Stimulated activated CD4-positive, alpha-beta T cell treated with anti-CD3 and anti-CD28 coated beads, Interleukin-12 subunit alpha, Interleukin-12 subunit beta, amount 100 ng/mL, for 48 hours (primary cell): Measurements from ENCODE around the gene MAGI1.

ENCODE experiments used
- DNase-seq, 3 donors: peaks; one replicate each; pipeline ENCODE4 v3.0.0-alpha.2; 2020; ENCODE audit warnings: low read depth in 2 of 3, low spot score in 1 of 3

MAGI1 gene

DNA sequence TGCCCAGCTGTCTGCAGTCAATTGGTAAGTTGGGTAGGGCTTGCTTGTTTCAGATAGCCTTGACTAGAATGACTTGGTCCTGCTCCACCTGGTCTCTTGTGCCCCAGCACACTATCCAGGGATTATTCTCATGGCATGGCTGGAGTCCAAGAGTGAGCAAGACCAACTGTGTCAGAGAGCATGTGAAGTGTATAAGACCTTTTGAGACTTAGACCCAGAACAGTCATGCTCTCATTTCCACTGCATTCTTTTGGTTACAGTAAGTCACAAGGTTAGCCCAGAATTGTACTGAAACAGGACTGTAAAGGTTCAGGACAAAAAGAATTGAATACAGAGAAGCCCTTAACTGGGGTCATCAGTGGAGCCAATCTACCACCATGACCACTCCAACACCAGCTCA, 700.1 kb downstream of the MAGI1 start:
- DNase-seq: no peak

DNA sequence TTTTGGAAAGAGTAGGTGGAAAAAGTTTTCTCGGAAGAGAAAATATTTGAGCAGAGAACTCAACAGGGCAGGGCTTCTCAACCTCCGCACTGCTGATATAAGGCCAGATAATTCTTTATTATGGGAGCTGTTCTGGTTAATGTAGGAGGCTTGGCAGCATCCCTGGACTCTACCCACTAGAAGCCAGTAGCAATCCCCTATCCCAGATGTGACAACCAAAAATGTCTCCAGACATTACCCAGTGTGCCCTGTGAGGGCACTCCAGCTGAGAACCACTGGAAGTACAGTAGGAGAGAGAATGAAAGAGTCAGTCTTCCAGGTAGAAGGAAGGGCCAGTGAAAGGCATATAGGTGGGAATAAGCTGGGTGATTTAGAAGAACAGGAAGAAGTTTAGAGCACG, 703.1 kb downstream of the MAGI1 start:
- DNase-seq: no peak

DNA sequence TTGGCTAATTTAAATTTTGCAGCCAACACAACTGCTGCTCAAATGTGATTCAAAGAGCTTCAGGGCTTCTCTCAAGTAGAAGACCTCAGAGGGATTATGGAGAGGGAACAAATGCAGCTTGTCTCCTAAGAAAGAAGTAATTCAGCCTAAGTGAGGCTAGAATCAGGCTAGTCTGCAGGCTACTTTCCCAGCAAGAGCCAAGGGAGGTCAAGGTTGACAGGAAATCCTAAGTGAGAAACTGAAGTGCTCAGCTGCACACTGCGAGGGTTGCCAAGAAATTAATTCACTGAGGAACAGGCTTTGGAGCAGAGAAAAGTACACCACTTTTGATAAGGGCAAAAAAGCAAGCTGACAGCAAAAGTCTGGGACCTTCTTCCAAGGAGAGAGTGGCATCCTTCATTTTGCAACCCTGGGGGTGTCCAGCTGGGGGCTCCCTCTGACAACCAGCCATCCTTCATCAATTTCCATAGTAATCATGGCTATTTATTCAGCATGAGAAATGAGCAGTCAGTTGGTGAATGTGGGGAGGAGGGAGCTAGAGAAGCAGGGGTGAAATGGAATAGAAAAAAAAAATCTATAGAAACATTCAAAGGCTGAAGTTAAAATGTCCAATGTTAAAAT, 704.6 kb downstream of the MAGI1 start:
- DNase-seq: no peak

DNA sequence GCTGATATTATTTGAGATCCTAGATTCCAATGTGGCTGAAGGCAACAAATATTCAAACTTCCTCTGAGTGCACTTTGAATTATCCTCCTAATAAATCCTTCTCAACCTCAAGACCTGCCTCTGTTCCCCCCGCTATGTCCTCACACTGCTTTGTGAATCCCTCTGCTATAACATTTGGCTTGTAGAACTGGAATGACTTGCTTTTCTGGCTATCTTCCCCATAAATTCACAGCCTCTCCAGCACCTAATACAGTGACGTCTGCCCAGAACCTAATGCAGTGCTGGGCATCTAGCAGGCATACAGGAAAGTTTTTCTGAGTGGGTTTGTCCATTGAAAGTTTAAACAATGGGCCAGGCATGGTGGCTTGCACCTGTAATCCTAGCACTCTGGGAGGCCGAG, 707.0 kb downstream of the MAGI1 start:
- no peak for DNase-seq

DNA sequence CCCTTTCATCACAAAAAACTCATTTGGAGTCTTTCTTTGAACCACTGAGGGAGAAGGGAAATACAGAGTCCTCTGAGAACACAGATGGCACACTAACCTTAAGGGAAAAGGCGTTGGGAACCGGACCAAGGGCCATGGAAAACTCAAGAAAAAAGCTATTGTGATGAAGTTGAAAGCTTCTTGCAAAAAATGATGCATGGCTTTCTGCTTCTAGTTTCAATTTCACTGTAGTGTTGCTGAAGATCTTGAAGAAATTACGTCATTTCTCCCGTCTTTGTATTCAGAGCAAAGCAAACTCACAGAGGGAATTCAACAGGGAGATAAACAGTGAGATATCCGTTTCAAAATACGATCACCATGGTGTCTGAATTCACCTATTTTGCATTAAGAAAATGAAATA, 708.6 kb downstream of the MAGI1 start:
- DNase-seq: no peak

DNA sequence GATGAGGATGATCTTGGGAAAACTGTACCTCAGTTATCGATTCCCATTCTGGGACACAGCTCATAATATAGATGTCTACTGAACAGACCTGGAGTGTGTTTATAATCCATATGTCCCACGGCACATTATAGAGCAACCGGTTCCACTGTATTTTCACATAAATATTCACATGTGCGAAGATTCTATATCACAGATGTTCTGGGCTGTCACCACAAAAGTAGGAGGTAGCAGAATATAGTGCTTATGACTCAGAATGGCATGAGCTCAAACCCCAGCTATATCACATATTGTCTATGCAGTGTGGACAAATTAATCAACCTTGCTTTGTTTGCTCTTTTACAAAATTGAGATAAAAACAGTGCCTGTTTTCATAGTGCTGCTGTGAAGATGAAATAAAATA, 710.6 kb downstream of the MAGI1 start:
- DNase-seq: no peak

DNA sequence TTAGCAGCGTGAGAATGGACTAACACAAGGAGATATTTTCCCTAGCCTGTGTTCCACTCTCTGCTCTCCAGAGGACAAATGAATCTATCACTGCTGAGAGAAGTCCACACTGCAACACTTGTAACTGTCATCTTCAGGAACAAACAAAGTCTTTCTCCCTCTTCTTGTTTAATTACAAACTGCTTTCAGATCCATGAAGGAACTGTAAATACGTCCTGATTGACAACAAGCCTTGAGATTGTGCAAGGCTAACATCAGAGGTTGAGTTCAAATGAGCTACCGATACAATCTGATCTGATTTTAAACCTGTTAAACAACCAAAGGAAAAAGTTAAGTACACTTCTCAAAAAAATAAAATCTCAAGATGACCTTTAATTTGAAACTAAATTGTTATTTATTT, 712.1 kb downstream of the MAGI1 start:
- DNase-seq: no peak

DNA sequence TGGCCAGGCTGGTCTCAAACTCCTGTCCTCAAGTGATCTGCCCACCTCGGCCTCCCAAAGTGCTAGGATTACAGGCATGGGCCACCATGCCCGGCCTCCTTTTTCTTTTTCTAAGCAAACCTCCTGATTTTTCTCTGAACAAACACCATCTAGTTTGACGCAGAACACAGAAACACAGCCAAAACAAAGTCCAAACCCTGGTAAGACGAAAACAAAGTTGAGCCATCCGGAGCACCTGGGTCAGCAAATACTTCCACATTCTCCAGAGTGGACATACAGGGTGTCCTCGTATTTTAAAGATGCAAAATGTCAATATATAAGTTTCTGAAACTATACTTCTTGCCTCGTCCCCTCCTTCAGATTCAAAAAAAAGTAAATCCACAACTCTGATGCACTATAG, 715.8 kb downstream of the MAGI1 start:
- no peak for DNase-seq

DNA sequence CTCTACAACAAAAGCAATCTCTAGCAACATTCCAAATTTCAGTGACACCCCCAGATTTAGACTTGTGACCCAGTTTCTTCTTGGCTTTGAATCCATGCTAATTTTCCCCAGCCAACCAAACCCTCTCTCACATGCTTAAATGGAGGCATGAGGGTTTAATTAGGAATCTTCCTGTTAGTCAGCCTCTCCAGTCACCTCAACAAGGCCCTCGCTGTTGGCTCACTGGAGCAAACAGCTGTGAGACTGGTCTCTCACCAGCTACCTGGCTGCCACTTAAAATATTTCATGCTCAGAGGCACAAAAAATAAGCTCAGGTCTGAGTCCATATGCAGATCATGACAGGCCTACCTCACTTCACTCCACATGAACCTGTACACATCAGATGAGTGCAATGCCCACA, 720.5 kb downstream of the MAGI1 start:
- no peak for DNase-seq

DNA sequence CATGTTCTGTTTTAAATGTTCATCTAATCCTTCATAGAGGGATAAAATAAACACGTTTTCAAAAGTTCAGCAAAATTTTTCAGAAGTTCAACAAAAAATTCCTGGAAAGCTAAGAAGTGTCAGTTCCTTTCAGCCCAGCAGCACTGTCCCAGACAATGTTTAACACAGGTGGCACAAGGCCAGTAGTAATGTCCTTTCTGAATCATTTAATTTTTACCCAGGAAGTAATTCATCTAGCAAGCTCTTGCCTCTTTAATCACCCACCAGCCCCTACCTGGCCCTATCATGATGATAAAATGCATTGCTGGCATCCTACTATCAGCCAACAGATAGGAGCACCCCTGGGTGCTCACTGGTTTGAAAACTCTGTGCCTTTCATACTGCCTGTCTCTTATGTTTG, 723.8 kb downstream of the MAGI1 start:
- DNase-seq: no peak

DNA sequence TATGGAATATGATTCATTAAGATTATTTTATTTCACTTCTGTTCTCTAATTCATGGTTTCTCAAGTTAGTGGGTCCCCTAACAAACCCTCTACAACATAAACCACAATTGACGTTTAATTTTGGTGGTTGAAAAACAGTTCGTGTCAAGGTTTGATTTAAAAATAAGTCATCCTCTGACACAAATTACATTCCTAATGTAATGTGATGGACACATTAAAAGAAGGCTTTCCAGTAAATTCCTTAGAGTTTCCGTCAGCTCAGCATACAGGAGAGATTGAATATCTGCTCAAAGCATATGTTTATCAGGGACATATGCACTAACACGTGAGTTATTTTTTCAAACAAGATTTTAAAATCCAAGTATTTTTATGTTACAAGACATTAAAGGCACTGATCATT, 724.4 kb downstream of the MAGI1 start:
- no peak for DNase-seq

DNA sequence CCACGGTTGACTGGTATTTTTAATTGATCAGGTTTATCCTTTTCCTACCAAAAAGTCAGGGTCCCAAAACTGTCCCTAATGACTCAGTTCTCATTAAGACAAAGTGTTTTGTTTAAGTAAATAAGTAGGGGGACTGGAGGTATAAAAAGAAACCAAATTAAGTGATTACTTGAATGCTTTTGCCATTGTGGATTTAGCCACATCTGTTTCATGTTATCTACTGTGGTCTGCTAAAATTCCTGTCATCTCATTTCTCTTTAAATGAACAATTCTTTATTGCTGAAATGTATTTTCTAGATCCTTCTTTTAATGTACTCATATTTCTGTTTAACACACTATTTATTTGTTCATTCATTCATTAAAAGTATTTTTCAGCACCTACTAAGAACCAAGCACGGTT, 725.1 kb downstream of the MAGI1 start:
- DNase-seq: no peak

DNA sequence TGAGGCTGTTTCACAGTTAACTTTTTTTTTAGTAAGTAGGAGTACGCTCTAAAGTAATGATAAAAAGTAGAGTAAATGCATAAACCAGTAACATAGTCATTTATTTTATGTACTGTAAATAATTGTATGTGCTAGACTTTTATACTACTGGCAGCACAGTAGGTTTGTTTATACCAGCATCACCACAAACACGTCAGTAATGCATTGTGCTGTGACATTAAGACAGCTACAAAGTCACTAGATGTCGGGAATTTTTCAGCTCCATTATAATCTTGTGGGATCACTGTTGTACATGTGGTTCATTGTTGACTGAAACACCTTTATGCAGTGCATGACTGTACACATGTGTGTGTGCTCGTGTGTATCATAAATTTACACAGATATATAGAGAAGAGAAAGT, 732.9 kb downstream of the MAGI1 start:
- DNase-seq: no peak
